Karpas-422 (cell line): ENCODE results near the gene TNS1. TPM values are rescaled to one million over a fixed set of nuclear protein-coding genes. Genes with fewer than 3 reads are reported as not detected.

Experiments used
- DNase-seq: peaks from one replicate; pipeline ENCODE4 v3.0.0-alpha.2; 2015
- H2AFZ ChIP-seq: fragments of 200-600 bp; sonication (generic); 2 replicates; pipeline ENCODE4 v1.6.1; 2014; ENCODE audit warnings: antibody characterized with exemption, low read length, mixed read lengths
- H3K27ac ChIP-seq: fragments of 200-600 bp; sonication (generic); 2 replicates; pipeline ENCODE4 v1.5.1; 2014; ENCODE audit warnings: mild to moderate bottlenecking, low read length, moderate library complexity
- H3K27me3 ChIP-seq: fragments of 200-600 bp; sonication (generic); 2 replicates; pipeline ENCODE4 v1.6.1; 2014; ENCODE audit warnings: low read length, mixed read lengths
- H3K36me3 ChIP-seq: fragments of 200-600 bp; sonication (generic); 2 replicates; pipeline ENCODE4 v1.6.1; 2014; ENCODE audit warnings: low read length, mixed read lengths; ENCODE audit not compliant: insufficient read depth
- H3K4me1 ChIP-seq: fragments of 200-600 bp; sonication (generic); 2 replicates; pipeline ENCODE4 v1.6.1; 2014; ENCODE audit warnings: mild to moderate bottlenecking, low read length, mixed read lengths
- H3K4me2 ChIP-seq: fragments of 200-600 bp; sonication (generic); 2 replicates; pipeline ENCODE4 v1.6.1; 2014; ENCODE audit warnings: low read length, low read depth, mild to moderate bottlenecking; ENCODE audit not compliant: poor library complexity, severe bottlenecking
- H3K4me3 ChIP-seq: fragments of 200-600 bp; sonication (generic); 2 replicates; pipeline ENCODE4 v1.5.1; 2014; ENCODE audit warnings: mild to moderate bottlenecking, antibody characterized with exemption, low read length, mixed read lengths
- H3K79me2 ChIP-seq: fragments of 200-600 bp; sonication (generic); 2 replicates; pipeline ENCODE4 v1.6.1; 2014; ENCODE audit warnings: mild to moderate bottlenecking, low read length, mixed read lengths
- H3K9ac ChIP-seq: fragments of 200-600 bp; sonication (generic); 2 replicates; pipeline ENCODE4 v1.6.0; 2014; ENCODE audit warnings: low read length
- H3K9me2 ChIP-seq: fragments of 200-600 bp; sonication (generic), shearing (Covaris generic); replicated peaks from 2 replicates; pipeline ENCODE4 v1.6.0; 2014; ENCODE audit warnings: mild to moderate bottlenecking, low read length, moderate library complexity; ENCODE audit not compliant: insufficient read depth
- H3K9me3 ChIP-seq: fragments of 300-700, 200-600 bp; sonication (generic); 2 replicates; pipeline ENCODE4 v1.6.1; 2014; ENCODE audit warnings: low read length, mixed read lengths
- H4K20me1 ChIP-seq: fragments of 200-600 bp; sonication (generic); 2 replicates; pipeline ENCODE4 v1.6.1; 2014; ENCODE audit warnings: mild to moderate bottlenecking, antibody characterized with exemption, low read length, low read depth; ENCODE audit not compliant: insufficient read depth
- total RNA-seq: library from RNA; depleted of rRNA; stranded (reverse); fragments of >200 nt; shearing (Covaris generic); gene quantifications from 2 replicates; pipeline ENCODE4 v1.2.3, GENCODE V29; 2014; ENCODE audit warnings: low replicate concordance

The TNS1 gene
- total RNA-seq, 1 experiment from 2014 or later = 1.7 TPM

DNA sequence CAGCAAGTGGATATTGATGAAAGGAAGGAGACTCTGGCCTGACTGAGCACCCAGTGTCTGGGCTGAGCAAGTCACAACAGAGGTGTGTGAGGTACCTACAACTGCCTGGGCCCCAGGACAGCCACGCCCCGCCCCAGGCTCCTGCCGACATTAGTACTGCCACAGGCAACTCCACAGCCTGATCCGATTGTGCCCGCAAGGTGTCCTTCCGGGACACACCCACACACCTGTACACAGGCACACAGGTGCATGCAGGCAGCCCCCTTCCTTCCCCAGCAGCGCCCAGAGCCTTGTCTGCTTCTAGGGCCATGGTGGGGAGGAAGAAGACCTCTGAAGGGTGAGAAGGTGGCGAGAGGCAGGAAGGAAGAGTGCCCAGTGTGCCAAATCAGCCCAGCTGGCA is 83.6 kb downstream of the TNS1 start:
- Histone ChIP-seq H2AFZ (no peak overlapping the region), H3K27me3 (no peaks in the 10 kb centered on the region), H4K20me1 (no peaks in the 10 kb centered on the region), H3K79me2 (no peaks in the 10 kb centered on the region), H3K27ac (no peak overlapping the region), H3K4me2 (no peak overlapping the region), H3K9me3 (no peaks in the 10 kb centered on the region), H3K9me2 (no peaks in the 10 kb centered on the region), H3K4me3 (no peak overlapping the region), H3K36me3 (no peaks in the 10 kb centered on the region), H3K4me1 (no peaks in the 10 kb centered on the region), H3K9ac (no peak overlapping the region)
- no peak for DNase-seq

DNA sequence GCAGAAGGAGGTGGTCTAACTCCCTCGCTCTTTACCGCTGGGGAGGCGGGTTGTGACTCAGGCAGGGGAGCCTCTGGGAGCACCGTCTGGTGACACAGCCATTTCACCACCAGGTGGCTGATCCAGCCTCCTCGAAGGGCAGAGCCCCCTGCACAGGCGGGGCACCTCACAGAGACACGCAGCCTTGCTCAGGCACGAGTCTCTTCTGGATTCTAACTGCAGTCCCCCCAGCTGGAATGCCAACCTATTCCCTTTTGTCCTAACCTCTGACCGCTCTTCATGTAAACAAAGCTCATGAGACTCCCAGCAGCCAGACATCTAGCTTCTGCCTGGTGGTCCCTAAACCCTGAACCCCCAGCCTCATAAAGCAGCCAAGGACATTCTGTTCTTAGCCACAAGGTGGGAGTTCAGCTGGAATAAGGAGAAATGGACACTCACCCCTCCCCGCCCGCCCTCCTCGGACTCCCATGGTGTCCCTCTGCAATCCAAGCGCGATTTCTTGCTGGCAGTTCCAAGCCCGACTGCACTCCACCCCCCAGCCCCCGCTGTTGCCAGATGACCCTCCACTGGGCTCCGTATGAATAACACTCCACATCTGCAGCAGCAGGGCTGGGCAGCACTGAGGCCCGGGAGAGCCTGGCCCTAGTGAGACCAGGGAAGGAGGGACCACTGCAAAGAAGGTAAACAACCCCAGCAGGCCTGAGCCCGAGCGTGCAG is 84.3 kb downstream of the TNS1 start:
- no peaks in the 10 kb centered on the region for H3K9me2 ChIP-seq
- H3K4me1 ChIP-seq = no peaks in the 10 kb centered on the region
- no peaks in the 10 kb centered on the region for H3K9me3 ChIP-seq
- H3K4me2 ChIP-seq = no peak overlapping the region
- no peak overlapping the region for H3K9ac ChIP-seq
- H4K20me1 ChIP-seq = no peaks in the 10 kb centered on the region
- H3K79me2 ChIP-seq = no peaks in the 10 kb centered on the region
- DNase-seq = peak; percentile 64
- no peaks in the 10 kb centered on the region for H3K27me3 ChIP-seq
- no peak overlapping the region for H2AFZ ChIP-seq
- H3K27ac ChIP-seq = no peak overlapping the region
- no peak overlapping the region for H3K4me3 ChIP-seq
- H3K36me3 ChIP-seq = no peaks in the 10 kb centered on the region

DNA sequence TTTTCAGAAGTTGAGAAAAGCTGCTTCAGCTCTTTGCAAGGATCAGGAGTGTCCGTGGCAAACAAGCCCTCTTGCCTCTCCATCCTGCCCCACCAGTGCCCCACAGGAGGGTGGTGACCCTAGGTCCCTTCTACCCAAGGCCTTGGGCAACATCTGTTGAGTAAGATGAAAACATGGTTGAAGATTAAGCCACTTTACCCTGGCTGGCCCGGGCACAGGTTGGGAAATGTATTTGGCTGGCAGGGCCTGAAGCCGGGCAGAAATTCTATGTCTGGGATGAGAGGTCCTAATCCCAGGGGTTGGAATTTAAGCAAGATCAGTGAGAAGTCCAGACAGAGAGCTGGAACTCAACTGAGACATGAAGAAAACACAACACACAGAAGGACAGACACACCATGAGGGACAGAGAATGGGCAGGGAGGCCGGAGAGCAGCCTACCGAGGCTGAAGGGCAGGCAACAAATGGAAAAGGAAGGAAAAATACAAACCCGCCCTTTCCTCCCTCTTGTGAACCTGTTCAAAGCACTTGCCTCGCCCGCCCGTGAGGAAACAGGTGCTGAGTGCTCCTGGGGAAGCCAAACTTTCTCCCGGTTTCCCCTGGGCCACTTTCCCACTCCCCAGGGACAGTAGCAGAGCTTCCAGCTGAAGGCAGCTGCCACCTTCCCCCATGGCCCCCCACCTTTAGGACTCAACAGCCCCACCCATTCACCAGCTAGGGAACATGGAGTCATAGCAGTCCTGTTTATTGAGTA is 86.1 kb downstream of the TNS1 start:
- H4K20me1 ChIP-seq = no peaks in the 10 kb centered on the region
- DNase-seq = no peak
- H3K79me2 ChIP-seq = no peaks in the 10 kb centered on the region
- H3K9me2 ChIP-seq = no peaks in the 10 kb centered on the region
- no peak overlapping the region for H3K4me3 ChIP-seq
- no peaks in the 10 kb centered on the region for H3K36me3 ChIP-seq
- no peaks in the 10 kb centered on the region for H3K27me3 ChIP-seq
- H3K4me2 ChIP-seq = no peak overlapping the region
- no peaks in the 10 kb centered on the region for H3K9me3 ChIP-seq
- no peak overlapping the region for H2AFZ ChIP-seq
- H3K9ac ChIP-seq = no peak overlapping the region
- H3K27ac ChIP-seq = no peak overlapping the region
- H3K4me1 ChIP-seq = no peaks in the 10 kb centered on the region

DNA sequence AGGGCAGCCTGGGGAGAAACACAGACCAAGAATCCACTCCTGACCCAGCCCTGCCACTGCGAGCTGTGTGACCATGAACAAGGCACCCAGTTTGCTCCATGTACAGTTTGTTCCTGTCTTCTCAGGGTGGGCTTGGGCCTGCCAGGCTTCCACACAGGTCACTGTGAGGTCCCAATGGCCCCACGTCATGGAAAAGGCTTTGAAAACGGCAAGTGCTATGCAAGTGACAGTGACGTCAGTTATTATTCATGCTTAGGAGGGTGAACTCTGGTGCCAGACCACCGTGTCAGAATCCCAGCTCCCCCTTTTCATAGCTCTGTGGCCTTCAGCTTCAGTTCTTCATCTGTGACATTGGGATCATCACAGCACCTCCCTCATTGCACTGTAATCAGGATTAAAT is 87.1 kb downstream of the TNS1 start:
- no peaks in the 10 kb centered on the region for H4K20me1 ChIP-seq
- H3K9ac ChIP-seq = no peak overlapping the region
- no peaks in the 10 kb centered on the region for H3K36me3 ChIP-seq
- H3K27me3 ChIP-seq = no peaks in the 10 kb centered on the region
- no peaks in the 10 kb centered on the region for H3K9me3 ChIP-seq
- no peak for DNase-seq
- no peak overlapping the region for H3K27ac ChIP-seq
- no peak overlapping the region for H3K4me2 ChIP-seq
- no peak overlapping the region for H2AFZ ChIP-seq
- no peaks in the 10 kb centered on the region for H3K79me2 ChIP-seq
- no peaks in the 10 kb centered on the region for H3K9me2 ChIP-seq
- no peaks in the 10 kb centered on the region for H3K4me1 ChIP-seq
- H3K4me3 ChIP-seq = no peak overlapping the region

DNA sequence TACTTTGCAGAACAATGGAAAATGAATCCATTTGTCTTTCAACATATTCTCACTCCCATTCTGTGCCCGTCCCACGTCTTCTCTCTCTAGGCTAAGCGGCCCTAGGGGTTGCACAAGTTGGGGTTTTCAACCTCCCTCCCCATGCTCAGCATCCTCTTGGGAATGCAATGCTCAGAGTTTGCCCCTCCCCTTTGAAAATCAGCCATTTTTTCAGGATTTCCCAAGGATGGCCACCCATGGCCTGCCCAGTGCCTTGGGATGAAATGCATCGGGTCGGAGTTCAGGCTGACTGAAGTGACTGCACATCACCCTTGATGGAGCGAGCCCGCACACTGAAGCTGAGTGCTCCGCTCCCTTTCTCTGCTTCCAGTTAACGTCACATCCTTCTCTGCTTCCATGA is 87.9 kb downstream of the TNS1 start:
- no peaks in the 10 kb centered on the region for H3K27me3 ChIP-seq
- no peak overlapping the region for H3K27ac ChIP-seq
- DNase-seq = no peak
- H3K36me3 ChIP-seq = no peaks in the 10 kb centered on the region
- H3K9me3 ChIP-seq = no peaks in the 10 kb centered on the region
- H2AFZ ChIP-seq = no peak overlapping the region
- H3K9me2 ChIP-seq = no peaks in the 10 kb centered on the region
- no peaks in the 10 kb centered on the region for H4K20me1 ChIP-seq
- H3K9ac ChIP-seq = no peak overlapping the region
- no peaks in the 10 kb centered on the region for H3K79me2 ChIP-seq
- H3K4me1 ChIP-seq = no peaks in the 10 kb centered on the region
- H3K4me3 ChIP-seq = no peak overlapping the region
- H3K4me2 ChIP-seq = no peak overlapping the region

DNA sequence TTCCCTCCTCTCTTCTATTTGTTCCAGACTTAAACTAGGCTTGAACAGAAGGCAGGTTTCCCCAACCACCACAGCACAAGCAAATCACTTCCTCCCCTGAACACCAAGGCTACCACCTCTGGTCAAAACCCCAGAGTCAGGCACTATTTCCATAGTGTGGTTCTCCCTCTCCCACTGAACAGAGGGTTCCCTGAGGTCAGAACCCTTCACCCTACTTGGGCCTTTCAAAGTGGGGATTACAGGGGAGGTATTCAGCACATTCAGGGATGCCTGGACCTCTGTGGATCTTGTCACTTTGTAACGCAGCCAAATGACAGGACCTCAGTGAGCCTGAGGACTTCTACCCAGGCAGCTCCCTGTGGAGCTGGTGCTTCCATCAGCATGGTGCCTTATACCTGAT is 88.7 kb downstream of the TNS1 start:
- Histone ChIP-seq H3K4me3 (no peak overlapping the region), H3K4me1 (no peaks in the 10 kb centered on the region), H3K36me3 (no peaks in the 10 kb centered on the region), H3K9me2 (no peaks in the 10 kb centered on the region), H2AFZ (no peak overlapping the region), H3K27ac (no peak overlapping the region), H4K20me1 (no peaks in the 10 kb centered on the region; the same call in 1 of the 2 replicates), H3K4me2 (no peak overlapping the region), H3K79me2 (no peaks in the 10 kb centered on the region), H3K27me3 (no peaks in the 10 kb centered on the region), H3K9ac (no peak overlapping the region), H3K9me3 (no peaks in the 10 kb centered on the region)
- DNase-seq = no peak

DNA sequence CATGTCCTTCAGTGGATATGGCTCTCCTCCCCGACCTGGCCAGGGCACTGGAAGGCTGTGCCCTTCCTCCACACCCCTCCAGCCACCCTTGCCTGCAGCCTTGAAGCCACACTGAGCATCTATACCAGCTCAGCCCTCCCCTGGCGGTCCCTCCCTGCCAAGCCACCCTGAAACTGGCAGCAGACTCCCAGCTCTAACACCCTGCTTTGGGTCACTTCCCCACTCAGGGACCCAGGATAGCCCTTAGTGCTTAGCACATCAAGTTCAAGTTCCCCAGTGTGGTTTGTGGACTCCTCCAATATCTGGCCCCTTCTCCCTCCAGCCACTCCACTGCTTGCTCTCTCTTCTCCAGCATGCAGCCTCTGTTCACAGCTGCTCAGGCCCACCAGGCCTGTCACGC is 89.4 kb downstream of the TNS1 start:
- Histone ChIP-seq H3K27ac (no peak overlapping the region), H3K79me2 (no peaks in the 10 kb centered on the region), H3K9me3 (no peaks in the 10 kb centered on the region), H3K9ac (no peak overlapping the region), H3K36me3 (no peaks in the 10 kb centered on the region), H3K4me1 (no peaks in the 10 kb centered on the region), H3K27me3 (no peaks in the 10 kb centered on the region), H3K9me2 (no peaks in the 10 kb centered on the region), H3K4me3 (no peak overlapping the region), H3K4me2 (no peak overlapping the region), H4K20me1 (no peaks in the 10 kb centered on the region; the same call in 1 of the 2 replicates), H2AFZ (no peak overlapping the region)
- DNase-seq = no peak

DNA sequence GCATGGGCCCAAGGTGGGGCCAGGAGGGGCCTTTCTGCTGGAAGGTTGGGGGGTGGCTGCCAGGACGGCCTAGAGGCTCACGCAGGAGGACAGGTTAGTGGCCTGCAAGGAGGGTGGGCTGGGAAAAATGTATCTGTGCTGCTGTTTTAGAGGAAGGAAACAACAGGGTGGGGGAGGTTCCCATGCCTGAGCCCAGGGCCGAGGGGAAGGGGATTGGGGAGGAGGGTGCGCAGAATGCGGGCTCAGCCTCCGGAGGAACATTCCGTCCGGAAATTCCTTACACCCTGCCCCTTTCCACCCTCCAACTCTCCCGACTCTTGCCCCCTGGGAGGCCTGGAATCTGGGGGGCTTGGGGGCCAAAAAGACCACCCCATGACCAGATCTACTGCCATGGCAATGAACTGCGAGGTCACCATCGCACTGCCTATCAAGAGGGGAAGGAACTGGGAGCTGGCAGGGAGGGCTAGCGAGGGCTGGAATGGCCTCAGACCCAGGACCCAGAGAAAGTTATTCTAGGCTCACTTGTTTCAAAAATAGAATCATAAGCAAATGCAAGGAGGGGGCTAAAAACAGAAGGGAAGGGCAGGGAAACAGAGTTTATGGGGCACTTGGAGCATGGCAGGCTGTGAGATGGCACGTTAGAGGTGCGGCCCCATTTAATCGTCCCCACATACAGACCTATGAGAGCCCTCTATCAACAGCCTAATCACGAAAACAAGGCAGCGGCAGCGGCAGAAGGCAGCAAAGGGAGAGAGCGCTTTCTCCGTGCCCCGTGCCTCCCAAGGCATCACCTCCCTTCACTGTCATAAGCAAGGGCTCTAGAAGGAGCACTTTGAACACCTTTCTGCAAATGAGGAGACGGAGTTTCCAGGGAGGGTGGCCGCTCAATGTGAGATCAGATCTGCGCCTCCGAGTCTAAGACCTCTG is 90.4 kb downstream of the TNS1 start:
- no peaks in the 10 kb centered on the region for H3K79me2 ChIP-seq
- no peaks in the 10 kb centered on the region for H3K27me3 ChIP-seq
- H3K27ac ChIP-seq = no peak overlapping the region
- H3K4me2 ChIP-seq = no peak overlapping the region
- H3K9ac ChIP-seq = no peak overlapping the region
- no peaks in the 10 kb centered on the region for H3K9me2 ChIP-seq
- no peaks in the 10 kb centered on the region for H3K36me3 ChIP-seq
- H2AFZ ChIP-seq = no peak overlapping the region
- no peak overlapping the region for H3K4me3 ChIP-seq
- DNase-seq = no peak
- H3K4me1 ChIP-seq = no peaks in the 10 kb centered on the region
- H3K9me3 ChIP-seq = no peaks in the 10 kb centered on the region
- H4K20me1 ChIP-seq = no peaks in the 10 kb centered on the region; the same call in 1 of the 2 replicates
